Activated T-helper 17 cell treated with anti-CD3 and anti-CD28 coated beads, Interleukin-2, amount 50 U/mL, for 72 hours (primary cell): ENCODE data around the gene VPS50. TPM values are rescaled to one million over a fixed set of nuclear protein-coding genes. Genes with fewer than 3 reads are reported as not detected.
"Not testable (repeated sequence)": the region's sequence is repeated elsewhere in the genome, so short reads cannot be mapped to it uniquely, and the experiment has no call there.

Source experiments
- ATAC-seq: fragments of 150-1000 bp; cut with Tn5 transposase; replicated peaks from 2 replicates; pipeline ENCODE4 v1.10.0; 2021; ENCODE audit warnings: mild to moderate bottlenecking, moderate library complexity
- H3K27ac Mint-ChIP-seq: one replicate; pipeline ENCODE4 v1.8.0; 2022; ENCODE audit warnings: mixed read lengths
- H3K27me3 Mint-ChIP-seq: one replicate; pipeline ENCODE4 v1.8.0; 2022; ENCODE audit warnings: mixed read lengths
- H3K36me3 Mint-ChIP-seq: one replicate; pipeline ENCODE4 v1.8.0; 2022; ENCODE audit warnings: low read depth, mild to moderate bottlenecking, mixed read lengths
- H3K4me1 Mint-ChIP-seq: one replicate; pipeline ENCODE4 v1.8.0; 2022; ENCODE audit warnings: mixed read lengths
- H3K4me3 Mint-ChIP-seq: one replicate; pipeline ENCODE4 v1.8.0; 2022; ENCODE audit warnings: mild to moderate bottlenecking, mixed read lengths
- H3K9me3 Mint-ChIP-seq: one replicate; pipeline ENCODE4 v1.8.0; 2022; ENCODE audit warnings: mixed read lengths
- total RNA-seq, 2 donors: library from RNA; stranded (reverse); gene quantifications; one replicate each; pipeline ENCODE4 v1.2.3, GENCODE V29; 2022

Gene VPS50
- total RNA-seq, 2 donors from 2014 or later, result 20.4 to 27.4 TPM

DNA sequence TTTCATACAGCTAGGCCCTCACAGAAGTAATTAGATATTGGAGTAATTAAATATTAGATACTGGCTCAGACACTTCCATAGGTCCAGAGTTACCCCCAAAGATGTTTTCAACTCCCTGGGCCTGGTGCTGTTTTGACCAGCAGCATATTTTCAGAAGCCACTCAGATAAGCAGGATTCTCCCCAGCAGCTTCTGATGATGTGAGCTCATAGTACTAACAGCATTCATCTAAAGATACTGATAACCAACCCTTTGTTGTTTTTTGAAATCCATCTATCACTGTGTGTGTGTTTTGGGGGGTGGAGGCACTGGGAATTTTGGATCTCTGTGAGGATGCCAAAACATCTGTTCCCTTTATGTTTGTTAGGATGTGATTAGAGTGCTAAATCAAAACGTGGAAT lies 52.7 kb downstream of the VPS50 start:
- Mint-ChIP-seq H3K36me3 (peaks cover 17% of the 10 kb centered on the region), H3K27me3 (no peaks in the 10 kb centered on the region), H3K9me3 (no peaks in the 10 kb centered on the region), H3K27ac (no peak overlapping the region), H3K4me1 (no peaks in the 10 kb centered on the region), H3K4me3 (no peak overlapping the region)
- ATAC-seq, result no peak

DNA sequence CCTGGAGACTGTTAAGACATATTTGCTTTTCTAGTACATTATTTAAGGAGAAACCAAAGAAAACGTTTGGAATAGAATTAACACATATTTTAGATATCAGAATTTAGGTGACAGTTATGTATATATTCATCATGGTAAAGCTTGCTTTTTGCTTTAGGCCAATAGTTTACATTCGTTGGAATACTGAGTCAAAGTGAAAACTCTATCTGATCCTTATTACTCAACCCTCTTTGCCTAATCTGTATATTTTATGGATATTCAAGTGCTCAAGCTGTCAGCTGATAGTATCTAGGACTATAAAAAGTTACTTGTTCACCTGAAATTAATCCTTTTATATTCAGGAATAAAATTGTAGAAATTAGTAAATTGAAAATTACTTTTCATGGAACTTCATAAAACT lies 61.1 kb downstream of the VPS50 start:
- no peak overlapping the region for H3K4me3 Mint-ChIP-seq
- no peak for ATAC-seq
- H3K4me1 Mint-ChIP-seq, result no peaks in the 10 kb centered on the region
- no peaks in the 10 kb centered on the region for H3K9me3 Mint-ChIP-seq
- no peaks in the 10 kb centered on the region for H3K27me3 Mint-ChIP-seq
- peaks cover 51% of the 10 kb centered on the region for H3K36me3 Mint-ChIP-seq
- H3K27ac Mint-ChIP-seq, result no peak overlapping the region

GRCh38 chr7:93298206-93298605 lies 66.0 kb downstream of the VPS50 start:
- Mint-ChIP-seq H3K9me3 (no peaks in the 10 kb centered on the region), H3K4me1 (no peaks in the 10 kb centered on the region), H3K27ac (no peak overlapping the region), H3K27me3 (no peaks in the 10 kb centered on the region), H3K36me3 (peaks cover 69% of the 10 kb centered on the region), H3K4me3 (no peak overlapping the region)
- ATAC-seq, result no peak

- H3K9me3 Mint-ChIP-seq, result no peaks in the 10 kb centered on the region
- no peak for ATAC-seq
- no peak overlapping the region for H3K4me3 Mint-ChIP-seq
- no peaks in the 10 kb centered on the region for H3K27me3 Mint-ChIP-seq
- H3K4me1 Mint-ChIP-seq, result no peaks in the 10 kb centered on the region
- peaks cover 67% of the 10 kb centered on the region for H3K36me3 Mint-ChIP-seq
- H3K27ac Mint-ChIP-seq, result no peak overlapping the region
These were observed 66.5 kb downstream of the VPS50 start for GRCh38 chr7:93298671-93299070.

GRCh38 chr7:93301736-93302135 lies 69.6 kb downstream of the VPS50 start:
- no peaks in the 10 kb centered on the region for H3K4me1 Mint-ChIP-seq
- no peak overlapping the region for H3K4me3 Mint-ChIP-seq
- H3K36me3 Mint-ChIP-seq, result peaks cover 64% of the 10 kb centered on the region
- no peak overlapping the region for H3K27ac Mint-ChIP-seq
- ATAC-seq, result no peak
- H3K9me3 Mint-ChIP-seq, result no peaks in the 10 kb centered on the region
- H3K27me3 Mint-ChIP-seq, result no peaks in the 10 kb centered on the region

GRCh38 chr7:93307131-93307660 lies 75.0 kb downstream of the VPS50 start:
- Mint-ChIP-seq H3K4me1 (no peaks in the 10 kb centered on the region), H3K27ac (no peak overlapping the region), H3K36me3 (peaks cover 59% of the 10 kb centered on the region), H3K27me3 (no peaks in the 10 kb centered on the region), H3K4me3 (no peak overlapping the region), H3K9me3 (no peaks in the 10 kb centered on the region)
- ATAC-seq, result no peak

GRCh38 chr7:93307943-93308342 lies 75.8 kb downstream of the VPS50 start:
- H3K36me3 Mint-ChIP-seq, result peaks cover 61% of the 10 kb centered on the region
- H3K4me3 Mint-ChIP-seq, result no peak overlapping the region
- H3K9me3 Mint-ChIP-seq, result no peaks in the 10 kb centered on the region
- H3K27me3 Mint-ChIP-seq, result no peaks in the 10 kb centered on the region
- H3K4me1 Mint-ChIP-seq, result no peaks in the 10 kb centered on the region
- no peak overlapping the region for H3K27ac Mint-ChIP-seq
- no peak for ATAC-seq

DNA sequence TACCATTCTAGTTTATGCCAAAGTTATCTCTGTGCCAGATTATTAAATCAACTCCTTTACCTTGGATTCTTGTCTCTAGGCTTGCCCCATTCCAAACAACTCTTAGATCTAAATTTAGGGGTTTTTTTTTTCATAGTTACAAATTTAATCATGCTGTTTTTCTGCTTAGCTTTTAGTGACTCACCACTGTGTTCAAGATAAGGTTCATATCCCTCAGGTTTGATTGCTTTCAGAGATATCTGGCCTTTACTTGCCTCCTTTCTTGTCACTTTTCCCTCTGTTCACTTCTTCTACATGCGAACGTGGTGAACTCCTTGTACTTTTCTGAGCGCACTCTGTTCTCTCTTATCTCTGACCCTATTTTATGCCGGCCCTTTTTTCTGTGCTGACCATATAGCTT lies 78.2 kb downstream of the VPS50 start:
- Mint-ChIP-seq H3K27me3 (no peaks in the 10 kb centered on the region), H3K4me1 (no peaks in the 10 kb centered on the region), H3K36me3 (peaks cover 68% of the 10 kb centered on the region), H3K27ac (no peak overlapping the region), H3K4me3 (no peak overlapping the region), H3K9me3 (no peaks in the 10 kb centered on the region)
- ATAC-seq, result no peak

GRCh38 chr7:93314449-93314848 lies 82.3 kb downstream of the VPS50 start:
- no peaks in the 10 kb centered on the region for H3K27me3 Mint-ChIP-seq
- no peak overlapping the region for H3K4me3 Mint-ChIP-seq
- H3K36me3 Mint-ChIP-seq, result peaks cover 54% of the 10 kb centered on the region
- H3K9me3 Mint-ChIP-seq, result no peaks in the 10 kb centered on the region
- H3K4me1 Mint-ChIP-seq, result peaks cover 11% of the 10 kb centered on the region
- no peak overlapping the region for H3K27ac Mint-ChIP-seq
- ATAC-seq, result no peak

DNA sequence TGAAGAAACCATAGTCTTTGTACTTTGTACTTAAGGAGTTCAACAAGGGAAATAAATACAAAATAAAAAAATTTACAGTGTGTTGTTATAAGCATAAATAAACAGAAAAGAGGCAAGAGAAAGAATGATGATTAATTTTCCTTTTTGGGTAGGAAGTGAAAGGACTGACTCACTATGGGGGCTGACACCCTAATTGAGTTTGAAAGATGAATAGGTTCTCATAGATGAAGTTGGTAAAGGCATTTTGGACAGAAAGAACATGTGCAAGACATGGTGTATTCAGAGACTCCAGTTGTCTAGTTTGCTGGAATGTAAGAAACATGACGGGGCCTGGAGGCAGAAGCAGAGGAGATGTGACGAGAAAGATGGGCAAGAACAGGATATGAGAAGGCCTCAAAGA lies 83.7 kb downstream of the VPS50 start:
- Mint-ChIP-seq H3K36me3 (peaks cover 52% of the 10 kb centered on the region), H3K9me3 (no peaks in the 10 kb centered on the region), H3K27ac (peak overlapping the region; percentile 15), H3K27me3 (no peaks in the 10 kb centered on the region), H3K4me1 (peaks cover 11% of the 10 kb centered on the region), H3K4me3 (no peak overlapping the region)
- peak; percentile 56 for ATAC-seq

DNA sequence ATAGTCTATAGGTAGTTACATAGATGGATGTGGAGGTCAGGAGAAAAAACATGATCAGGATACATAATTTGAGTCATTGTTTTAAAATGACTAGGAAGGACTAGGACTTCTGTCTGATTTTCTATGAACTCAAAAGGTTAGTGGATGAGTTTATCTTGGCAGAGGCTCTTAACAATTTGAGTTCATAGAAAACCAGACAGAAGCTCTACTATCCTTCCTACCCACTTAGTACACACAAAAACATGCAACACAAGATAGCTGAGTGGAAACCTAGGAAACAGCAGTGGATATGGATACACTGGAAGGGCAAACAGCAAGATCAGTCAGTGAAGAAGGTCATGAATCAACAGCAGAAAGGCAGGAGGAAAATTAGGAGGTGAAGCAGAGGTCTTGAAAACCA lies 84.6 kb downstream of the VPS50 start:
- H3K4me1 Mint-ChIP-seq, result peaks cover 11% of the 10 kb centered on the region
- no peak overlapping the region for H3K4me3 Mint-ChIP-seq
- ATAC-seq, result peak; percentile 24

DNA sequence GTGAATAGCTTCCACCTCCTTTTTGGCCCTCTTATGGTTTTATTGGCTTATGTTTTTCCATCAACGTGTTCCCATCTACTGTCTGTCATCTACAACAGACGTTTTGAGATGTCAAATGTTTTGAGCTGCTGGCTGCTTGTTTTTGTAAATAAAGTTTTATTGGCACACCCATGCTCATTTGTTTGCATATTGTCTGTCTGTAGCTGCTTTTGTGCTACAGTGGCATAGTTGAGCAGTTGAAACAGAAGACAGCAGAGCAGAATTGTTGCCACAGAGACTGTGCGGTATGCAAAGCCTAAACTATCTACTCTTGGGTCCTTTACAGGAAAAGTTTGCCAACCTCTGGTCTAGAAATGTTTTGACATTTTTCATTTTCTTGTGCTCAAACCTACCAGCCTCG lies 88.7 kb downstream of the VPS50 start:
- no peak overlapping the region for H3K27ac Mint-ChIP-seq
- peaks cover 65% of the 10 kb centered on the region for H3K36me3 Mint-ChIP-seq
- no peaks in the 10 kb centered on the region for H3K9me3 Mint-ChIP-seq
- ATAC-seq, result no peak
- peaks cover 10% of the 10 kb centered on the region for H3K4me1 Mint-ChIP-seq
- H3K4me3 Mint-ChIP-seq, result no peak overlapping the region
- no peaks in the 10 kb centered on the region for H3K27me3 Mint-ChIP-seq

More for the DNA sequence above, 84.6 kb downstream of the VPS50 start:
- no peaks in the 10 kb centered on the region for H3K27me3 Mint-ChIP-seq
- H3K9me3 Mint-ChIP-seq, result no peaks in the 10 kb centered on the region
- H3K36me3 Mint-ChIP-seq, result peaks cover 60% of the 10 kb centered on the region
- H3K27ac Mint-ChIP-seq, result peak overlapping the region; percentile 15

GRCh38 chr7:93326291-93326690 lies 94.1 kb downstream of the VPS50 start:
- not testable (repeated sequence) for H3K27ac Mint-ChIP-seq, H3K27me3 Mint-ChIP-seq

DNA sequence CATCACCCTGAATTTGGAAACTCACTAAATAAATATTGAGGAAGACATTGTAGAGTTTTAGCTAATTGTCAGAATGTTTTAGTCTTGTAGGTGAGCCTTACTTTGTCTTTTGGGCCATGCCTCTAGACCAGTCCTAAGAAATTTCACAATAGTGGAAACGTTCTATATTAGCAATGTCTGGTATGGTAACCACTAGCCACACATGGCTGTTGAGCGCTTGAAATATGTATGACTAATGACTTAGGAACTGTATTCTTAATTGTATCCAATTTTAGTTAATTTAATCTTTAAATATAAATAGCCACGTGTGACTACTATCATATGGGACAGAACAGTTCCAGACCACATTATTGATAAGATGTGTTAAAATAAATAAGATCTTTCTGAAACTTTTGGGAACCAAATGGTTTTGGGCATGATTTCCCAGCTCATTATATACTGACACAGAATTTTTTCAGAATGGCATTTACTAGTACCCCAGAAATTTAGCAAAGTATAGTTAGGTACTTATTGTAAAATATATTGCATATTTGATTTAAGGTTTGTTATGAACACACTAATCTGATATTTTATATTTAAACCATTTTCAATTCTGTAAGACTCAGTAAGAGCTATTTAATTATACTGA lies 95.0 kb downstream of the VPS50 start:
- Mint-ChIP-seq H3K27ac (no peak overlapping the region), H3K27me3 (no peaks in the 10 kb centered on the region), H3K9me3 (no peaks in the 10 kb centered on the region), H3K4me3 (no peak overlapping the region), H3K36me3 (peaks cover 22% of the 10 kb centered on the region), H3K4me1 (no peaks in the 10 kb centered on the region)
- no peak for ATAC-seq

More at GRCh38 chr7:93326291-93326690, 94.1 kb downstream of the VPS50 start:
- not testable (repeated sequence) for H3K9me3 Mint-ChIP-seq, ATAC-seq, H3K4me1 Mint-ChIP-seq, H3K4me3 Mint-ChIP-seq
- peaks cover 31% of the 10 kb centered on the region for H3K36me3 Mint-ChIP-seq

- no peaks in the 10 kb centered on the region for H3K4me1 Mint-ChIP-seq
- H3K9me3 Mint-ChIP-seq, result no peaks in the 10 kb centered on the region
- H3K4me3 Mint-ChIP-seq, result no peak overlapping the region
- no peaks in the 10 kb centered on the region for H3K27me3 Mint-ChIP-seq
- H3K27ac Mint-ChIP-seq, result no peak overlapping the region
- peaks cover 20% of the 10 kb centered on the region for H3K36me3 Mint-ChIP-seq
- ATAC-seq, result no peak
These were observed 99.5 kb downstream of the VPS50 start for GRCh38 chr7:93331706-93332105.

DNA sequence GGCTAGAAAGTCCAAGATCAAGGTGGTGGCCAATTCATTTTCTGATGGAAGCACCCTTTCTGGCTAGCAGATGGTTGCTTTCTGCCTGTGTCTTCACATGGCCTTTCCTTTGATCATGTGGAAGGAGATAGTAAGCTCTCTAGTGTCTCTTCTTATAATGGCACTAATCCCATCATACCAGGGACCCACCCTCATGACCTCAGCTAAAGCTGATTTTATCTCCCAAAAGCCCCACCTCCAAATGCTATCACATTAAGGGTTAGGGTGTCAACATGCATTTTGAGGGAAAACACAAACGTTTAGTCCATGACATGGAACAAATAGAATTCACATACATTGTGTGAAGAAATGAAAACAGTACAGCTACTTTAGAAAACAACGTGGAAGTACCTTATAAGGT lies 100.0 kb downstream of the VPS50 start:
- Mint-ChIP-seq H3K27me3 (no peaks in the 10 kb centered on the region), H3K9me3 (no peaks in the 10 kb centered on the region), H3K4me1 (no peaks in the 10 kb centered on the region), H3K36me3 (peaks cover 20% of the 10 kb centered on the region), H3K27ac (no peak overlapping the region), H3K4me3 (no peak overlapping the region)
- no peak for ATAC-seq
